T-helper 2 cell treated with Interferon-gamma antibody and Interleukin-4, amounts not matched to agents 5 μg/mL and 100 μg/mL, for 36 hours (primary cell): ENCODE results near the gene ARPC1B.
A peak's percentile ranks its signal among the peaks of the same experiment; 100 is the strongest.
"Not testable (repeated sequence)": the region's sequence is repeated elsewhere in the genome, so short reads cannot be mapped to it uniquely, and the experiment has no call there.

Source experiments
- DNase-seq: peaks from one replicate; pipeline ENCODE4 v3.0.0; 2021; ENCODE audit warnings: low spot score
- H3K27ac Mint-ChIP-seq: one replicate; pipeline ENCODE4 v1.8.0; 2021; ENCODE audit warnings: mild to moderate bottlenecking, mixed read lengths
- H3K27me3 Mint-ChIP-seq: one replicate; pipeline ENCODE4 v1.8.0; 2021; ENCODE audit warnings: low read depth, mixed read lengths
- H3K36me3 Mint-ChIP-seq: one replicate; pipeline ENCODE4 v1.8.0; 2021; ENCODE audit warnings: low read depth, mixed read lengths
- H3K4me1 Mint-ChIP-seq: one replicate; pipeline ENCODE4 v1.8.0; 2021; ENCODE audit warnings: low read depth, mixed read lengths
- H3K4me3 Mint-ChIP-seq: one replicate; pipeline ENCODE4 v1.8.0; 2022; ENCODE audit warnings: mild to moderate bottlenecking, moderate library complexity, mixed read lengths
- H3K9me3 Mint-ChIP-seq: one replicate; pipeline ENCODE4 v1.8.0; 2021; ENCODE audit warnings: mixed read lengths

Gene ARPC1B

GRCh38 chr7:99404235-99404976, 29.9 kb downstream of the ARPC1B start:
- Mint-ChIP-seq H3K4me3 (no peak overlapping the region), H3K27ac (peak overlapping the region; percentile 11), H3K36me3 (peaks cover 41% of the 10 kb centered on the region), H3K4me1 (peaks cover 20% of the 10 kb centered on the region), H3K27me3 (no peaks in the 10 kb centered on the region), H3K9me3 (no peaks in the 10 kb centered on the region)
- DNase-seq: no peak

DNA sequence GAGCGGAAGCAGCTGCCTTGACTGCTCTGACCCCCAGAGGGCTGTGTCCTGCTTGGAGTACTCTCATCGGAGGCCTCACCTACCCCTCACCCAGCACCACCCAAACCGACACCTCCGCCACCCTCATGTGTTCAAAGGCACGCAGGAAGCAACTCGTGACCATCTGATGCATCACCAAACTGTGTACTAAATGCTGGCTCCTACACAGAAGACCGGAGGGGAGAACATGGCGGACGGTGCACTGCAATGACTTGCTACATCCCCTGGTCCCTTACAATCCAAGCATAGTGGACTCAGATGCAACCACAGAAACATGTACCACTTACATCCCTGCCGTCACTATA, 30.4 kb downstream of the ARPC1B start:
- H3K4me1 Mint-ChIP-seq: peaks cover 23% of the 10 kb centered on the region
- no peaks in the 10 kb centered on the region for H3K27me3 Mint-ChIP-seq
- H3K4me3 Mint-ChIP-seq: no peak overlapping the region
- DNase-seq: no peak
- no peaks in the 10 kb centered on the region for H3K9me3 Mint-ChIP-seq
- H3K36me3 Mint-ChIP-seq: peaks cover 40% of the 10 kb centered on the region
- no peak overlapping the region for H3K27ac Mint-ChIP-seq

GRCh38 chr7:99406557-99406956, 32.0 kb downstream of the ARPC1B start:
- Mint-ChIP-seq H3K27ac (peak overlapping the region; percentile 41), H3K27me3 (no peaks in the 10 kb centered on the region), H3K36me3 (peaks cover 38% of the 10 kb centered on the region), H3K4me3 (peak overlapping the region; percentile 93), H3K4me1 (peaks cover 32% of the 10 kb centered on the region), H3K9me3 (no peaks in the 10 kb centered on the region)
- no peak for DNase-seq

- no peaks in the 10 kb centered on the region for H3K9me3 Mint-ChIP-seq
- DNase-seq: no peak
- peak overlapping the region; percentile 93 for H3K4me3 Mint-ChIP-seq
- H3K4me1 Mint-ChIP-seq: peaks cover 32% of the 10 kb centered on the region
- H3K27me3 Mint-ChIP-seq: no peaks in the 10 kb centered on the region
- peaks cover 43% of the 10 kb centered on the region for H3K36me3 Mint-ChIP-seq
- peak overlapping the region; percentile 93 for H3K27ac Mint-ChIP-seq
These were observed 33.4 kb downstream of the ARPC1B start for GRCh38 chr7:99407872-99408378.

- Mint-ChIP-seq H3K9me3 (no peaks in the 10 kb centered on the region), H3K4me3 (peak within 1 kb of the TSS; percentile 93), H3K27me3 (no peaks in the 10 kb centered on the region), H3K36me3 (peaks cover 42% of the 10 kb centered on the region), H3K27ac (peak within 1 kb of the TSS; percentile 93), H3K4me1 (peaks cover 32% of the 10 kb centered on the region)
- DNase-seq: peak; percentile 94
These were observed 34.1 kb downstream of the ARPC1B start, which contains the start of the genes BUD31 and PDAP1 for GRCh38 chr7:99408379-99409191. TSS of gene BUD31 (plus strand) at chr7:99408969. CDS start at chr7:99411093, 2,124 bp downstream. TSS of gene PDAP1 (minus strand) at chr7:99408597. CDS start at chr7:99408548, 49 bp downstream.

GRCh38 chr7:99409192-99409572, 34.7 kb downstream of the ARPC1B start:
- Mint-ChIP-seq H3K4me3 (peak overlapping the region; percentile 93), H3K4me1 (peaks cover 29% of the 10 kb centered on the region), H3K27ac (peak overlapping the region; percentile 93), H3K36me3 (peaks cover 36% of the 10 kb centered on the region), H3K27me3 (no peaks in the 10 kb centered on the region), H3K9me3 (no peaks in the 10 kb centered on the region)
- DNase-seq: peak; percentile 14

- no peaks in the 10 kb centered on the region for H3K9me3 Mint-ChIP-seq
These were observed 35.3 kb downstream of the ARPC1B start for GRCh38 chr7:99409806-99410205.

DNA sequence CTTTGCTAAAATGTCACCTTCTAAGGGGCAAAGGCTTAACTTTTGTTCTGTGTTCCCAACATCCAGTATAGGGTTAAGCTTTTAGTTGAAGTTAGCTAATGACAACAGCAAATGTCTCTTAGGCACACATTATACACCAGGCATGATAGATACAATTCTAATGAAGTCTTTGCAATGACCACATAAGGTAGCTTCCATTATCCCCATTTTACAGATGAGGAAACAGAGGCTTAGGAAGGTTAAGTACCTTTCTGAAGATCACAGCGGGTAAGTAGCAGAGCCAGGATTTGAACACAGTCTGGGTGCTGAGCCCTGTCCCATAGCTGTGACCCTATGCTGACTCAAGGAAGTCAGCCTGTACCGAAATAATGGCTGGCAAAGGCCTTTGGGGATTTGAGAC, 36.1 kb downstream of the ARPC1B start:
- Mint-ChIP-seq H3K9me3 (no peaks in the 10 kb centered on the region), H3K4me1 (peaks cover 28% of the 10 kb centered on the region), H3K27ac (peak overlapping the region; percentile 12), H3K27me3 (no peaks in the 10 kb centered on the region), H3K36me3 (peaks cover 44% of the 10 kb centered on the region), H3K4me3 (peak overlapping the region; percentile 93)
- DNase-seq: no peak

More at GRCh38 chr7:99409806-99410205, 35.3 kb downstream of the ARPC1B start:
- Mint-ChIP-seq H3K4me1 (peaks cover 28% of the 10 kb centered on the region), H3K36me3 (peaks cover 38% of the 10 kb centered on the region), H3K27me3 (no peaks in the 10 kb centered on the region), H3K4me3 (peak overlapping the region; percentile 93), H3K27ac (peak overlapping the region; percentile 93)
- DNase-seq: no peak

DNA sequence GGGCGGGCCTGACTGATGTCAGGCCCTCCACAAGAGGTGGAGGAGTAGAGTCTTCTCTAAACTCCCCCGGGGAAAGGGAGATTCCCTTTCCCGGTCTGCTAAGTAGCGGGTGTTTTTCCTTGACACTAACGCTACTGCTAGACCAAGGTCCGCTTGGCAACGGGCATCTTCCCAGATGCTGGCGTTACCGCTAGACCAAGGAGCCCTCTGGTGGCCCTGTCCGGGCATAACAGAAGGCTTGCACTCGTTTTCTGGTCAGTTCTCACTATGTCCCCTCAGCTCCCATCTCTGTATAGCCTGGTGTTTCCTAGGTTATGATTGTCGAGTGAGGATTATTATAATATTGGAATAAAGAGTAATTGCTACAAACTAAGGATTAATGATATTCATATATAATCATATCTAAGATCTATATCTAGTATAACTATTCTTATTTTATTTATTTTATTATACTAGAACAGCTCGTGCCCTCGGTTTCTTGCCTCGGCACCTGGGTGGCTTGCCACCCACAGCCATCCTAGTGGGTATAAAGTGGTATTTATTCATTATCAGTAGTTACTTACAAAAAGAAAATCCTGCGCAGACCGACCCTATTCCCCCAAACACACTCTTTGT, 41.1 kb downstream of the ARPC1B start:
- H3K36me3 Mint-ChIP-seq: peaks cover 64% of the 10 kb centered on the region
- not testable (repeated sequence) for H3K4me1 Mint-ChIP-seq, H3K27me3 Mint-ChIP-seq, DNase-seq, H3K9me3 Mint-ChIP-seq, H3K4me3 Mint-ChIP-seq, H3K27ac Mint-ChIP-seq

GRCh38 chr7:99418260-99418659, 43.7 kb downstream of the ARPC1B start:
- Mint-ChIP-seq H3K36me3 (peaks cover 54% of the 10 kb centered on the region), H3K27me3 (no peaks in the 10 kb centered on the region), H3K4me1 (peaks cover 3% of the 10 kb centered on the region), H3K4me3 (no peak overlapping the region), H3K27ac (no peak overlapping the region), H3K9me3 (no peaks in the 10 kb centered on the region)
- DNase-seq: no peak

DNA sequence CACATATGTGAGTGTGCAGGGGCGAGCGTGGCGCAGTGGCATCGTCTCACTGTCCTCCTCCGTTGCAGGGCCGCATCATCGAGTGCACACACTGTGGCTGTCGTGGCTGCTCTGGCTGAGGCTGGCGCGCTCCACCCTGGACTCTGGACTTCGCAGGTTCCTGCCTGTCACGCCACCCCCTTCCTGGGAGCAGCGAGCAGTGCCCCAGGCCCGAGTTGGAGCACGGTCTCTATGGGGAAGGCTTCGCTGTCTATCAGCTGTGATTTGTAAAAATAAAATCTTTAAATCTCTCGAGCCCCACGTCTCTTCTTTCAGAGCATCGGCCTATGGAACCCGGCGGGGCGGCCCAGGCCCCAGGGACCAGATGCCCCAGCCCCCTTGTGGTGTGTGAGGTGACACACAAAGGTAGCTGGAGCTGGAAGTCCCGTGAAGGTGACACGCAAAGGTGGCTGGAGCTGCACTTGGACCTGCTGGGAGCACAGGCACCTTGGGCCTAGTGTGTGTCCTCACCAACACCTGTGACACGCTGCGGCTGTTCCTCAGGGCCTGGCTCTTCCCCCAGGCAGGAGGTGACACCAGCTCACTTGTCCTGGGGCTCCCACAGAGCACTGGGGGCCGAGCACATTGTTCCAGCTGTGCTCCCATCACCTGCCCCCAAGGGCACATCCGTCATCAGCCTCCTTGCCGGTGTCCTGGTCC, 44.9 kb downstream of the ARPC1B start:
- Mint-ChIP-seq H3K9me3 (no peaks in the 10 kb centered on the region), H3K4me1 (peaks cover 3% of the 10 kb centered on the region), H3K27me3 (no peaks in the 10 kb centered on the region), H3K36me3 (peaks cover 52% of the 10 kb centered on the region), H3K27ac (no peak overlapping the region), H3K4me3 (no peak overlapping the region)
- no peak for DNase-seq

- H3K9me3 Mint-ChIP-seq: no peaks in the 10 kb centered on the region
- no peak for DNase-seq
These were observed 45.7 kb downstream of the ARPC1B start for GRCh38 chr7:99420213-99420612.

GRCh38 chr7:99420986-99421385, 46.5 kb downstream of the ARPC1B start:
- peaks cover 41% of the 10 kb centered on the region for H3K36me3 Mint-ChIP-seq
- no peak overlapping the region for H3K4me3 Mint-ChIP-seq
- no peak overlapping the region for H3K27ac Mint-ChIP-seq
- H3K9me3 Mint-ChIP-seq: no peaks in the 10 kb centered on the region
- H3K27me3 Mint-ChIP-seq: no peaks in the 10 kb centered on the region
- no peak for DNase-seq
- peaks cover 2% of the 10 kb centered on the region for H3K4me1 Mint-ChIP-seq

More at GRCh38 chr7:99420213-99420612, 45.7 kb downstream of the ARPC1B start:
- no peaks in the 10 kb centered on the region for H3K27me3 Mint-ChIP-seq
- peaks cover 3% of the 10 kb centered on the region for H3K4me1 Mint-ChIP-seq
- peaks cover 45% of the 10 kb centered on the region for H3K36me3 Mint-ChIP-seq
- H3K4me3 Mint-ChIP-seq: no peak overlapping the region
- no peak overlapping the region for H3K27ac Mint-ChIP-seq
